GM23338 (cell line): ENCODE data around the gene TMEM59L. TPM values are rescaled to one million over a fixed set of nuclear protein-coding genes. Genes with fewer than 3 reads are reported as not detected.

Experiments
- ATAC-seq: fragments of 200-7000 bp; cut with Tn5 transposase; 3 replicates; pipeline ENCODE4 v1.9.1; 2020
- DNase-seq: peaks from one replicate; pipeline ENCODE4 v3.0.0-alpha.2; 2015; ENCODE audit warnings: low spot score
- H2AFZ ChIP-seq: fragments of 200-600 bp; sonication (generic); 2 replicates; pipeline ENCODE4 v1.8.0; 2016; ENCODE audit warnings: antibody characterized with exemption, mild to moderate bottlenecking, moderate library complexity
- H3F3A ChIP-seq: fragments of 200-600 bp; sonication (generic); replicated peaks from 2 replicates; pipeline ENCODE4 v1.8.0; 2017; ENCODE audit warnings: antibody characterized with exemption, mixed run types, low read depth
- H3K27ac ChIP-seq: fragments of 200-600 bp; sonication (generic); 2 replicates; pipeline ENCODE4 v1.6.1; 2016; ENCODE audit warnings: low read depth
- H3K27me3 ChIP-seq: fragments of 200-600 bp; sonication (generic); 2 replicates; pipeline ENCODE4 v1.8.0; 2016; ENCODE audit warnings: mild to moderate bottlenecking, mixed run types, moderate library complexity; ENCODE audit not compliant: insufficient read depth
- H3K36me3 ChIP-seq: fragments of 200-600 bp; sonication (generic); 2 replicates; pipeline ENCODE4 v1.8.0; 2016; ENCODE audit warnings: mild to moderate bottlenecking; ENCODE audit not compliant: insufficient read depth
- H3K4me1 ChIP-seq: fragments of 200-600 bp; sonication (generic); 2 replicates; pipeline ENCODE4 v1.8.0; 2016; ENCODE audit warnings: mild to moderate bottlenecking, moderate library complexity; ENCODE audit not compliant: insufficient read depth
- H3K4me2 ChIP-seq: fragments of 200-600 bp; sonication (generic); 2 replicates; pipeline ENCODE4 v1.7.1; 2017; ENCODE audit warnings: mixed run types
- H3K4me3 ChIP-seq: fragments of 200-600 bp; sonication (generic); 2 replicates; pipeline ENCODE4 v1.6.1; 2016; ENCODE audit warnings: mixed run types
- H3K79me2 ChIP-seq: fragments of 200-600 bp; sonication (generic); replicated peaks from 2 replicates; pipeline ENCODE4 v1.8.0; 2017; ENCODE audit warnings: mild to moderate bottlenecking; ENCODE audit not compliant: insufficient read depth
- H3K9me2 ChIP-seq: fragments of 200-600 bp; sonication (generic); 2 replicates; pipeline ENCODE4 v1.8.0; 2017; ENCODE audit not compliant: insufficient read depth
- H4K20me1 ChIP-seq: fragments of 200-600 bp; sonication (generic); replicated peaks from 2 replicates; pipeline ENCODE4 v1.8.0; 2017; ENCODE audit warnings: mild to moderate bottlenecking; ENCODE audit not compliant: insufficient read depth
- H3K27ac Mint-ChIP-seq: 2 replicates; pipeline ENCODE4 v1.8.0; 2020; ENCODE audit warnings: inconsistent platforms, mild to moderate bottlenecking, moderate library complexity, mixed read lengths
- H3K27me3 Mint-ChIP-seq: 3 replicates; pipeline ENCODE4 v1.8.0; 2022; ENCODE audit warnings: low read depth, mild to moderate bottlenecking, moderate library complexity, mixed read lengths, inconsistent platforms; ENCODE audit not compliant: insufficient read depth, poor library complexity
- H3K36me3 Mint-ChIP-seq: 3 replicates; pipeline ENCODE4 v1.8.0; 2021; ENCODE audit warnings: low read depth, mild to moderate bottlenecking, inconsistent platforms, moderate library complexity, mixed read lengths
- H3K4me1 Mint-ChIP-seq: 3 replicates; pipeline ENCODE4 v1.8.0; 2020; ENCODE audit warnings: mild to moderate bottlenecking, inconsistent platforms, mixed read lengths
- H3K4me3 Mint-ChIP-seq: 3 replicates; pipeline ENCODE4 v1.8.0; 2021; ENCODE audit warnings: moderate library complexity, mild to moderate bottlenecking, inconsistent platforms, mixed read lengths
- H3K9me3 Mint-ChIP-seq: 3 replicates; pipeline ENCODE4 v1.8.0; 2020; ENCODE audit warnings: moderate library complexity, mild to moderate bottlenecking, inconsistent platforms, mixed read lengths
- CREB1 ChIP-seq: fragments of 250-450 bp; sonication (Bioruptor Pico); IDR thresholded peaks from 2 replicates; pipeline ENCODE4 v1.5.0; 2020; ENCODE audit warnings: low read depth, mild to moderate bottlenecking, moderate library complexity
- EZH2 ChIP-seq: fragments of 200-600 bp; sonication (generic); IDR thresholded peaks from one replicate; pipeline ENCODE4 v1.8.0; 2017; ENCODE audit warnings: antibody characterized with exemption, mild to moderate bottlenecking, low read depth; ENCODE audit not compliant: unreplicated experiment
- POLR2AphosphoS5 ChIP-seq: IDR thresholded peaks from 2 replicates; pipeline ENCODE4 v1.6.1; 2016; ENCODE audit warnings: antibody characterized with exemption, low read depth
- REST ChIP-seq: IDR thresholded peaks from one replicate; pipeline ENCODE4 v1.6.1; 2018; ENCODE audit warnings: antibody characterized with exemption; ENCODE audit not compliant: unreplicated experiment
- STAT1 ChIP-seq: IDR thresholded peaks from one replicate; pipeline ENCODE4 v1.6.1; 2016; ENCODE audit warnings: antibody characterized with exemption; ENCODE audit not compliant: unreplicated experiment
- polyA plus RNA-seq: library from polyadenylated mRNA; unstranded; fragments of >200 nt; fragmentation: Nextera tagmentation; extraction: Ambion mirVana; gene quantifications from 2 replicates; pipeline ENCODE4 v1.2.1, GENCODE V29; 2016
- total RNA-seq: library from RNA; depleted of rRNA; stranded (reverse); fragments of >200 nt; shearing (Covaris generic); gene quantifications from 2 replicates; pipeline ENCODE4 v1.2.3, GENCODE V29; 2014

Gene TMEM59L
- total and polyA plus RNA-seq, 2 experiments from 2014 or later, result 9.8 to 15.7 TPM

- TF ChIP-seq EZH2 (peak; percentile 89), CREB1 (CRISPR knock-in tag) (no peak), REST (no peak), POLR2AphosphoS5 (no peak)
- H3K79me2 ChIP-seq, result no peaks in the 10 kb centered on the region
- DNase-seq (peak; percentile 65), ATAC-seq (no peak)
- H3F3A ChIP-seq, result peaks cover 37% of the 10 kb centered on the region
- H3K36me3 ChIP-seq, result no peaks in the 10 kb centered on the region
- no peaks in the 10 kb centered on the region for H3K9me2 ChIP-seq
- Mint-ChIP-seq H3K27ac (no peak overlapping the region), H3K4me1 (peaks cover 48% of the 10 kb centered on the region), H3K27me3 (peaks cover 82% of the 10 kb centered on the region), H3K9me3 (no peaks in the 10 kb centered on the region; the same call in 2 of the 3 replicates), H3K36me3 (peaks cover 2% of the 10 kb centered on the region; the same call in 1 of the 3 replicates), H3K4me3 (peak overlapping the region; percentile 62)
- H3K27ac ChIP-seq, result no peak overlapping the region
- H2AFZ ChIP-seq, result no peak overlapping the region; the same call in 1 of the 2 replicates
- H3K4me3 ChIP-seq, result peak overlapping the region; percentile 52
- 0 out of 2 replicates have a peak, but pooled peaks cover 7% of the 10 kb centered on the region for H4K20me1 ChIP-seq
- peaks cover 96% of the 10 kb centered on the region for H3K27me3 ChIP-seq
- peak overlapping the region; percentile 84 for H3K4me2 ChIP-seq
- H3K4me1 ChIP-seq, result peaks cover 59% of the 10 kb centered on the region
Observed at GRCh38 chr19:18607226-18608101, 5.2 kb upstream of the TMEM59L start.

GRCh38 chr19:18608102-18608804 lies 4.4 kb upstream of the TMEM59L start:
- no peak overlapping the region for H3K27ac ChIP-seq
- H3K27me3 Mint-ChIP-seq, result peaks cover 80% of the 10 kb centered on the region
- H3K4me2 ChIP-seq, result peak overlapping the region; percentile 84
- H3K9me3 Mint-ChIP-seq, result no peaks in the 10 kb centered on the region; the same call in 2 of the 3 replicates
- H3K4me3 Mint-ChIP-seq, result peak overlapping the region; percentile 62
- DNase-seq, result peak; percentile 39
- H3K4me3 ChIP-seq, result peak overlapping the region; percentile 52
- peaks cover 2% of the 10 kb centered on the region; the same call in 1 of the 3 replicates for H3K36me3 Mint-ChIP-seq
- no peak for ATAC-seq
- H3K27ac Mint-ChIP-seq, result no peak overlapping the region
- peaks cover 96% of the 10 kb centered on the region for H3K27me3 ChIP-seq
- peaks cover 32% of the 10 kb centered on the region for H3F3A ChIP-seq
- no peaks in the 10 kb centered on the region for H3K36me3 ChIP-seq
- H2AFZ ChIP-seq, result no peak overlapping the region
- no peaks in the 10 kb centered on the region for H3K79me2 ChIP-seq
- no peaks in the 10 kb centered on the region for H4K20me1 ChIP-seq
- peaks cover 54% of the 10 kb centered on the region for H3K4me1 ChIP-seq
- H3K4me1 Mint-ChIP-seq, result peaks cover 46% of the 10 kb centered on the region
- H3K9me2 ChIP-seq, result no peaks in the 10 kb centered on the region
- TF ChIP-seq STAT1, result no peak
- TF ChIP-seq EZH2, result peak; percentile 33
